HEK293 (cell line): Measurements from ENCODE around the gene ABHD12.

ENCODE experiments used
- GLIS1 ChIP-seq: fragments of 450-650 bp; formaldehyde crosslinking; IDR thresholded peaks from 2 replicates; pipeline ENCODE4 v1.5.1; 2016; ENCODE audit warnings: missing biosample characterization, missing genetic modification characterization
- IKZF3 ChIP-seq: fragments of 450-650 bp; IDR thresholded peaks from 2 replicates; pipeline ENCODE4 v1.5.0; 2018; ENCODE audit warnings: missing biosample characterization, mild to moderate bottlenecking, missing genetic modification characterization, moderate library complexity
- MZF1 ChIP-seq: fragments of 450-650 bp; formaldehyde crosslinking; IDR thresholded peaks from 2 replicates; pipeline ENCODE4 v1.5.1; 2017; ENCODE audit warnings: missing biosample characterization, missing genetic modification characterization, borderline replicate concordance
- OVOL3 ChIP-seq: fragments of 450-650 bp; formaldehyde crosslinking; IDR thresholded peaks from 2 replicates; pipeline ENCODE4 v1.5.1; 2016; ENCODE audit warnings: missing biosample characterization, missing genetic modification characterization
- SP2 ChIP-seq: fragments of 450-650 bp; formaldehyde crosslinking; IDR thresholded peaks from 2 replicates; pipeline ENCODE4 v1.5.1; 2016; ENCODE audit warnings: missing biosample characterization, missing genetic modification characterization
- ZEB2 ChIP-seq: fragments of 450-650 bp; formaldehyde crosslinking; IDR thresholded peaks from 2 replicates; pipeline ENCODE4 v1.5.1; 2016; ENCODE audit warnings: missing biosample characterization, missing genetic modification characterization
- ZFHX2 ChIP-seq: fragments of 450-650 bp; formaldehyde crosslinking; conservative IDR thresholded peaks from 2 replicates; pipeline ENCODE4 v1.5.1; 2016; ENCODE audit warnings: missing biosample characterization, missing genetic modification characterization
- ZNF138 ChIP-seq: fragments of 450-650 bp; formaldehyde crosslinking; IDR thresholded peaks from 2 replicates; pipeline ENCODE4 v1.5.1; 2016; ENCODE audit warnings: missing biosample characterization, missing genetic modification characterization, borderline replicate concordance
- ZNF174 ChIP-seq: fragments of 450-650 bp; formaldehyde crosslinking; IDR thresholded peaks from 2 replicates; pipeline ENCODE4 v1.5.0; 2017; ENCODE audit warnings: missing biosample characterization, mild to moderate bottlenecking, missing genetic modification characterization
- ZNF214 ChIP-seq: fragments of 450-650 bp; formaldehyde crosslinking; IDR thresholded peaks from 2 replicates; pipeline ENCODE4 v1.5.1; 2017; ENCODE audit warnings: missing biosample characterization, mild to moderate bottlenecking, missing genetic modification characterization, borderline replicate concordance
- ZNF223 ChIP-seq: fragments of 450-650 bp; formaldehyde crosslinking; IDR thresholded peaks from 2 replicates; pipeline ENCODE4 v1.5.1; 2016; ENCODE audit warnings: missing biosample characterization, missing genetic modification characterization
- ZNF266 ChIP-seq: fragments of 450-650 bp; formaldehyde crosslinking; IDR thresholded peaks from 2 replicates; pipeline ENCODE4 v1.5.1; 2016; ENCODE audit warnings: missing biosample characterization, missing genetic modification characterization, low read depth
- ZNF529 ChIP-seq: fragments of 450-650 bp; formaldehyde crosslinking; IDR thresholded peaks from 2 replicates; pipeline ENCODE4 v1.5.1; 2017; ENCODE audit warnings: missing genetic modification characterization, missing biosample characterization; ENCODE audit not compliant: insufficient replicate concordance
- ZNF558 ChIP-seq: fragments of 450-650 bp; formaldehyde crosslinking; IDR thresholded peaks from 2 replicates; pipeline ENCODE4 v1.5.1; 2016; ENCODE audit warnings: missing biosample characterization, missing genetic modification characterization
- ZNF670 ChIP-seq: fragments of 450-650 bp; formaldehyde crosslinking; IDR thresholded peaks from 2 replicates; pipeline ENCODE4 v1.5.1; 2016; ENCODE audit warnings: missing biosample characterization, missing genetic modification characterization, low read depth
- ZNF747 ChIP-seq: fragments of 450-650 bp; formaldehyde crosslinking; IDR thresholded peaks from 2 replicates; pipeline ENCODE4 v1.5.1; 2016; ENCODE audit warnings: missing biosample characterization, missing genetic modification characterization
- TF ChIP-seq, protein P1 (sequence below): fragments of 450-650 bp; formaldehyde crosslinking; IDR thresholded peaks from 2 replicates; pipeline ENCODE4 v1.5.1; 2016; ENCODE audit warnings: missing biosample characterization, missing genetic modification characterization, borderline replicate concordance
- TF ChIP-seq, protein P2 (sequence below): fragments of 450-650 bp; formaldehyde crosslinking; IDR thresholded peaks from 2 replicates; pipeline ENCODE4 v1.5.1; 2016; ENCODE audit warnings: missing biosample characterization, missing genetic modification characterization
- TF ChIP-seq, protein P3 (sequence below): fragments of 450-650 bp; formaldehyde crosslinking; IDR thresholded peaks from 2 replicates; pipeline ENCODE4 v1.5.1; 2016; ENCODE audit warnings: missing biosample characterization, missing genetic modification characterization, borderline replicate concordance
- TF ChIP-seq, protein P4 (sequence below): fragments of 450-650 bp; IDR thresholded peaks from 2 replicates; pipeline ENCODE4 v1.5.1; 2018; ENCODE audit warnings: missing biosample characterization, mild to moderate bottlenecking, missing genetic modification characterization
- TF ChIP-seq, protein P5 (sequence below): fragments of 450-650 bp; formaldehyde crosslinking; conservative IDR thresholded peaks from 2 replicates; pipeline ENCODE4 v1.5.1; 2016; ENCODE audit warnings: low read depth, missing biosample characterization, missing genetic modification characterization
- TF ChIP-seq, protein P6 (sequence below): fragments of 450-650 bp; formaldehyde crosslinking; IDR thresholded peaks from 2 replicates; pipeline ENCODE4 v1.5.1; 2016; ENCODE audit warnings: missing biosample characterization, missing genetic modification characterization

Gene ABHD12

DNA sequence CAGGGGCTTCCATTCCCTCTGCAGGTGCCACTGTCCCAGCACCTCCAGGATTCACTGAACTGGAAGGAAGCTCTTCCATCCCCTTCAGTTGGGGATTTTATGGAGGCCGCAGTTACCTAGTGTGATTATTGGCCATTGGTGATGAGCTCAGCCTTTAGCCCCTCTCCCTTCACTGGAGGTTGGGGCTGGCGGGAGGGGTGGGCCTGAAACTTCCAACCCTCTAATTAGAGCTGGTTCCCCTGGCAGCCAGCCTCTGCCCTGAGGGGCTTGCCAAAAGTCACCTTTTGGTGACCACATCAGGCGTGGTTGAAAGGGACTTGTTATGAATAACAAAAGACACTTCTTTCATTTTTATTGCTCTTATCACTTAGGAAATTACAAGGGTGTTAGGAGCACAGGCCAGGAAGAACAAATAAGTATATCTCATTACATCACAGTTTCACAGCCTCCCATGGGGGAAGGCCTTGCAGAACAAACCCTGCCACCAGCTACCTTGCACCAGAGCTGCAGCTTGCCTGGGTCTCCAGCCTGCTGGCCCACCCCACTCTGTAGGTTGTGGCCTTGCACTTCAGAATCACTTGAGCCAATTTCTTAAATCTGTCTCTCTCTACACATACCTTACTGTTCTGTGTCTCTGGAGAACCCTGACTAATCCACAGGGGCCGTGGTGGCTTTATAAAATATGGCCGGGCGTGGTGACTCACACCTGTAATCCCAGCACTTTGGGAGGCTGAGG is 137.8 kb downstream of the ABHD12 start (continued):
- TF ChIP-seq, protein P1, sequence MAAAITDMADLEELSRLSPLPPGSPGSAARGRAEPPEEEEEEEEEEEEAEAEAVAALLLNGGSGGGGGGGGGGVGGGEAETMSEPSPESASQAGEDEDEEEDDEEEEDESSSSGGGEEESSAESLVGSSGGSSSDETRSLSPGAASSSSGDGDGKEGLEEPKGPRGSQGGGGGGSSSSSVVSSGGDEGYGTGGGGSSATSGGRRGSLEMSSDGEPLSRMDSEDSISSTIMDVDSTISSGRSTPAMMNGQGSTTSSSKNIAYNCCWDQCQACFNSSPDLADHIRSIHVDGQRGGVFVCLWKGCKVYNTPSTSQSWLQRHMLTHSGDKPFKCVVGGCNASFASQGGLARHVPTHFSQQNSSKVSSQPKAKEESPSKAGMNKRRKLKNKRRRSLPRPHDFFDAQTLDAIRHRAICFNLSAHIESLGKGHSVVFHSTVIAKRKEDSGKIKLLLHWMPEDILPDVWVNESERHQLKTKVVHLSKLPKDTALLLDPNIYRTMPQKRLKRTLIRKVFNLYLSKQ (tag by site-specific recombination): no peak
- TF ChIP-seq ZNF747 (tag by site-specific recombination): no peak
- TF ChIP-seq IKZF3: peak; percentile 98
- peak; percentile 63 for TF ChIP-seq SP2 (tag by site-specific recombination)
- TF ChIP-seq ZNF174 (tag by site-specific recombination): no peak
- no peak for TF ChIP-seq ZNF214 (tag by site-specific recombination)
- TF ChIP-seq, protein P2, sequence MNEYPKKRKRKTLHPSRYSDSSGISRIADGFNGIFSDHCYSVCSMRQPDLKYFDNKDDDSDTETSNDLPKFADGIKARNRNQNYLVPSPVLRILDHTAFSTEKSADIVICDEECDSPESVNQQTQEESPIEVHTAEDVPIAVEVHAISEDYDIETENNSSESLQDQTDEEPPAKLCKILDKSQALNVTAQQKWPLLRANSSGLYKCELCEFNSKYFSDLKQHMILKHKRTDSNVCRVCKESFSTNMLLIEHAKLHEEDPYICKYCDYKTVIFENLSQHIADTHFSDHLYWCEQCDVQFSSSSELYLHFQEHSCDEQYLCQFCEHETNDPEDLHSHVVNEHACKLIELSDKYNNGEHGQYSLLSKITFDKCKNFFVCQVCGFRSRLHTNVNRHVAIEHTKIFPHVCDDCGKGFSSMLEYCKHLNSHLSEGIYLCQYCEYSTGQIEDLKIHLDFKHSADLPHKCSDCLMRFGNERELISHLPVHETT: peak; percentile 81; the same call in 1 of the 2 replicates
- TF ChIP-seq, protein P3, sequence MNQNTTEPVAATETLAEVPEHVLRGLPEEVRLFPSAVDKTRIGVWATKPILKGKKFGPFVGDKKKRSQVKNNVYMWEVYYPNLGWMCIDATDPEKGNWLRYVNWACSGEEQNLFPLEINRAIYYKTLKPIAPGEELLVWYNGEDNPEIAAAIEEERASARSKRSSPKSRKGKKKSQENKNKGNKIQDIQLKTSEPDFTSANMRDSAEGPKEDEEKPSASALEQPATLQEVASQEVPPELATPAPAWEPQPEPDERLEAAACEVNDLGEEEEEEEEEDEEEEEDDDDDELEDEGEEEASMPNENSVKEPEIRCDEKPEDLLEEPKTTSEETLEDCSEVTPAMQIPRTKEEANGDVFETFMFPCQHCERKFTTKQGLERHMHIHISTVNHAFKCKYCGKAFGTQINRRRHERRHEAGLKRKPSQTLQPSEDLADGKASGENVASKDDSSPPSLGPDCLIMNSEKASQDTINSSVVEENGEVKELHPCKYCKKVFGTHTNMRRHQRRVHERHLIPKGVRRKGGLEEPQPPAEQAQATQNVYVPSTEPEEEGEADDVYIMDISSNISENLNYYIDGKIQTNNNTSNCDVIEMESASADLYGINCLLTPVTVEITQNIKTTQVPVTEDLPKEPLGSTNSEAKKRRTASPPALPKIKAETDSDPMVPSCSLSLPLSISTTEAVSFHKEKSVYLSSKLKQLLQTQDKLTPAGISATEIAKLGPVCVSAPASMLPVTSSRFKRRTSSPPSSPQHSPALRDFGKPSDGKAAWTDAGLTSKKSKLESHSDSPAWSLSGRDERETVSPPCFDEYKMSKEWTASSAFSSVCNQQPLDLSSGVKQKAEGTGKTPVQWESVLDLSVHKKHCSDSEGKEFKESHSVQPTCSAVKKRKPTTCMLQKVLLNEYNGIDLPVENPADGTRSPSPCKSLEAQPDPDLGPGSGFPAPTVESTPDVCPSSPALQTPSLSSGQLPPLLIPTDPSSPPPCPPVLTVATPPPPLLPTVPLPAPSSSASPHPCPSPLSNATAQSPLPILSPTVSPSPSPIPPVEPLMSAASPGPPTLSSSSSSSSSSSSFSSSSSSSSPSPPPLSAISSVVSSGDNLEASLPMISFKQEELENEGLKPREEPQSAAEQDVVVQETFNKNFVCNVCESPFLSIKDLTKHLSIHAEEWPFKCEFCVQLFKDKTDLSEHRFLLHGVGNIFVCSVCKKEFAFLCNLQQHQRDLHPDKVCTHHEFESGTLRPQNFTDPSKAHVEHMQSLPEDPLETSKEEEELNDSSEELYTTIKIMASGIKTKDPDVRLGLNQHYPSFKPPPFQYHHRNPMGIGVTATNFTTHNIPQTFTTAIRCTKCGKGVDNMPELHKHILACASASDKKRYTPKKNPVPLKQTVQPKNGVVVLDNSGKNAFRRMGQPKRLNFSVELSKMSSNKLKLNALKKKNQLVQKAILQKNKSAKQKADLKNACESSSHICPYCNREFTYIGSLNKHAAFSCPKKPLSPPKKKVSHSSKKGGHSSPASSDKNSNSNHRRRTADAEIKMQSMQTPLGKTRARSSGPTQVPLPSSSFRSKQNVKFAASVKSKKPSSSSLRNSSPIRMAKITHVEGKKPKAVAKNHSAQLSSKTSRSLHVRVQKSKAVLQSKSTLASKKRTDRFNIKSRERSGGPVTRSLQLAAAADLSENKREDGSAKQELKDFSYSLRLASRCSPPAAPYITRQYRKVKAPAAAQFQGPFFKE (tag by site-specific recombination): no peak
- TF ChIP-seq ZNF138 (tag by site-specific recombination): no peak
- peak; percentile 69; the same call in 1 of the 2 replicates for TF ChIP-seq ZNF558 (tag by site-specific recombination)
- TF ChIP-seq, protein P4, sequence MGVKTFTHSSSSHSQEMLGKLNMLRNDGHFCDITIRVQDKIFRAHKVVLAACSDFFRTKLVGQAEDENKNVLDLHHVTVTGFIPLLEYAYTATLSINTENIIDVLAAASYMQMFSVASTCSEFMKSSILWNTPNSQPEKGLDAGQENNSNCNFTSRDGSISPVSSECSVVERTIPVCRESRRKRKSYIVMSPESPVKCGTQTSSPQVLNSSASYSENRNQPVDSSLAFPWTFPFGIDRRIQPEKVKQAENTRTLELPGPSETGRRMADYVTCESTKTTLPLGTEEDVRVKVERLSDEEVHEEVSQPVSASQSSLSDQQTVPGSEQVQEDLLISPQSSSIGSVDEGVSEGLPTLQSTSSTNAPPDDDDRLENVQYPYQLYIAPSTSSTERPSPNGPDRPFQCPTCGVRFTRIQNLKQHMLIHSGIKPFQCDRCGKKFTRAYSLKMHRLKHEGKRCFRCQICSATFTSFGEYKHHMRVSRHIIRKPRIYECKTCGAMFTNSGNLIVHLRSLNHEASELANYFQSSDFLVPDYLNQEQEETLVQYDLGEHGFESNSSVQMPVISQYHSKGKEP: 0 out of 2 replicates have a peak, but pooled peaks have one; percentile 62
- peak; percentile 87 for TF ChIP-seq OVOL3 (tag by site-specific recombination)
- no peak for TF ChIP-seq ZNF670 (tag by site-specific recombination)
- TF ChIP-seq ZFHX2 (tag by site-specific recombination): 0 out of 2 replicates have a peak, but pooled peaks have one; percentile 31
- TF ChIP-seq, protein P5, sequence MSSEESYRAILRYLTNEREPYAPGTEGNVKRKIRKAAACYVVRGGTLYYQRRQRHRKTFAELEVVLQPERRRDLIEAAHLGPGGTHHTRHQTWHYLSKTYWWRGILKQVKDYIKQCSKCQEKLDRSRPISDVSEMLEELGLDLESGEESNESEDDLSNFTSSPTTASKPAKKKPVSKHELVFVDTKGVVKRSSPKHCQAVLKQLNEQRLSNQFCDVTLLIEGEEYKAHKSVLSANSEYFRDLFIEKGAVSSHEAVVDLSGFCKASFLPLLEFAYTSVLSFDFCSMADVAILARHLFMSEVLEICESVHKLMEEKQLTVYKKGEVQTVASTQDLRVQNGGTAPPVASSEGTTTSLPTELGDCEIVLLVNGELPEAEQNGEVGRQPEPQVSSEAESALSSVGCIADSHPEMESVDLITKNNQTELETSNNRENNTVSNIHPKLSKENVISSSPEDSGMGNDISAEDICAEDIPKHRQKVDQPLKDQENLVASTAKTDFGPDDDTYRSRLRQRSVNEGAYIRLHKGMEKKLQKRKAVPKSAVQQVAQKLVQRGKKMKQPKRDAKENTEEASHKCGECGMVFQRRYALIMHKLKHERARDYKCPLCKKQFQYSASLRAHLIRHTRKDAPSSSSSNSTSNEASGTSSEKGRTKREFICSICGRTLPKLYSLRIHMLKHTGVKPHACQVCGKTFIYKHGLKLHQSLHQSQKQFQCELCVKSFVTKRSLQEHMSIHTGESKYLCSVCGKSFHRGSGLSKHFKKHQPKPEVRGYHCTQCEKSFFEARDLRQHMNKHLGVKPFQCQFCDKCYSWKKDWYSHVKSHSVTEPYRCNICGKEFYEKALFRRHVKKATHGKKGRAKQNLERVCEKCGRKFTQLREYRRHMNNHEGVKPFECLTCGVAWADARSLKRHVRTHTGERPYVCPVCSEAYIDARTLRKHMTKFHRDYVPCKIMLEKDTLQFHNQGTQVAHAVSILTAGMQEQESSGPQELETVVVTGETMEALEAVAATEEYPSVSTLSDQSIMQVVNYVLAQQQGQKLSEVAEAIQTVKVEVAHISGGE (tag by site-specific recombination): no peak
- no peak for TF ChIP-seq ZNF529 (tag by site-specific recombination)
- peak; percentile 53; the same call in 1 of the 2 replicates for TF ChIP-seq GLIS1 (tag by site-specific recombination)
- no peak for TF ChIP-seq ZNF223 (tag by site-specific recombination)
- peak; percentile 100 for TF ChIP-seq MZF1 (tag by site-specific recombination)
- no peak for TF ChIP-seq ZNF266 (tag by site-specific recombination)
- TF ChIP-seq, protein P6, sequence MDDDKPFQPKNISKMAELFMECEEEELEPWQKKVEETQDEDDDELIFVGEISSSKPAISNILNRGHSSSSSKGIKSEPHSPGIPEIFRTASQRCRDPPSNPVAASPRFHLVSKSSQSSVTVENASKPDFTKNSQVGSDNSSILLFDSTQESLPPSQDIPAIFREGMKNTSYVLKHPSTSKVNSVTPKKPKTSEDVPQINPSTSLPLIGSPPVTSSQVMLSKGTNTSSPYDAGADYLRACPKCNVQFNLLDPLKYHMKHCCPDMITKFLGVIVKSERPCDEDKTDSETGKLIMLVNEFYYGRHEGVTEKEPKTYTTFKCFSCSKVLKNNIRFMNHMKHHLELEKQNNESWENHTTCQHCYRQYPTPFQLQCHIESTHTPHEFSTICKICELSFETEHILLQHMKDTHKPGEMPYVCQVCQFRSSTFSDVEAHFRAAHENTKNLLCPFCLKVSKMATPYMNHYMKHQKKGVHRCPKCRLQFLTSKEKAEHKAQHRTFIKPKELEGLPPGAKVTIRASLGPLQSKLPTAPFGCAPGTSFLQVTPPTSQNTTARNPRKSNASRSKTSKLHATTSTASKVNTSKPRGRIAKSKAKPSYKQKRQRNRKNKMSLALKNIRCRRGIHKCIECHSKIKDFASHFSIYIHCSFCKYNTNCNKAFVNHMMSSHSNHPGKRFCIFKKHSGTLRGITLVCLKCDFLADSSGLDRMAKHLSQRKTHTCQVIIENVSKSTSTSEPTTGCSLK (tag by site-specific recombination): no peak
- TF ChIP-seq ZEB2 (tag by site-specific recombination): peak; percentile 89
